Progenitor cell of endocrine pancreas (in vitro differentiated cells): ENCODE results near the gene RELA. TPM values are rescaled to one million over a fixed set of nuclear protein-coding genes. Genes with fewer than 3 reads are reported as not detected.

Source experiments
- DNase-seq: peaks from one replicate; pipeline ENCODE4 v3.0.0; 2021; ENCODE audit warnings: low spot score; ENCODE audit not compliant: unreplicated experiment
- H3K27ac Mint-ChIP-seq: 2 replicates; pipeline ENCODE4 v1.8.0; 2021; ENCODE audit warnings: mild to moderate bottlenecking, moderate library complexity, mixed read lengths
- H3K27me3 Mint-ChIP-seq: 2 replicates; pipeline ENCODE4 v1.8.0; 2021; ENCODE audit warnings: mixed read lengths
- H3K36me3 Mint-ChIP-seq: 2 replicates; pipeline ENCODE4 v1.8.0; 2022; ENCODE audit warnings: mixed read lengths; ENCODE audit not compliant: insufficient read depth
- H3K4me1 Mint-ChIP-seq: 2 replicates; pipeline ENCODE4 v1.8.0; 2021; ENCODE audit warnings: low read depth, mixed read lengths
- H3K4me3 Mint-ChIP-seq: 2 replicates; pipeline ENCODE4 v1.8.0; 2021; ENCODE audit warnings: low read depth, mild to moderate bottlenecking, moderate library complexity, mixed read lengths
- H3K9me3 Mint-ChIP-seq: 2 replicates; pipeline ENCODE4 v1.8.0; 2021; ENCODE audit warnings: low read depth, mixed read lengths
- CTCF ChIP-seq: fragments of 200-600 bp; sonication (generic); IDR thresholded peaks from one replicate; pipeline ENCODE4 v1.5.0; 2021; ENCODE audit warnings: antibody characterized with exemption, mild to moderate bottlenecking; ENCODE audit not compliant: unreplicated experiment
- total RNA-seq: library from RNA; stranded (reverse); gene quantifications from 2 replicates; pipeline ENCODE4 v1.2.1, GENCODE V29; 2021

RELA gene
- total RNA-seq, 1 donor from 2014 or later = 54.5 TPM

DNA sequence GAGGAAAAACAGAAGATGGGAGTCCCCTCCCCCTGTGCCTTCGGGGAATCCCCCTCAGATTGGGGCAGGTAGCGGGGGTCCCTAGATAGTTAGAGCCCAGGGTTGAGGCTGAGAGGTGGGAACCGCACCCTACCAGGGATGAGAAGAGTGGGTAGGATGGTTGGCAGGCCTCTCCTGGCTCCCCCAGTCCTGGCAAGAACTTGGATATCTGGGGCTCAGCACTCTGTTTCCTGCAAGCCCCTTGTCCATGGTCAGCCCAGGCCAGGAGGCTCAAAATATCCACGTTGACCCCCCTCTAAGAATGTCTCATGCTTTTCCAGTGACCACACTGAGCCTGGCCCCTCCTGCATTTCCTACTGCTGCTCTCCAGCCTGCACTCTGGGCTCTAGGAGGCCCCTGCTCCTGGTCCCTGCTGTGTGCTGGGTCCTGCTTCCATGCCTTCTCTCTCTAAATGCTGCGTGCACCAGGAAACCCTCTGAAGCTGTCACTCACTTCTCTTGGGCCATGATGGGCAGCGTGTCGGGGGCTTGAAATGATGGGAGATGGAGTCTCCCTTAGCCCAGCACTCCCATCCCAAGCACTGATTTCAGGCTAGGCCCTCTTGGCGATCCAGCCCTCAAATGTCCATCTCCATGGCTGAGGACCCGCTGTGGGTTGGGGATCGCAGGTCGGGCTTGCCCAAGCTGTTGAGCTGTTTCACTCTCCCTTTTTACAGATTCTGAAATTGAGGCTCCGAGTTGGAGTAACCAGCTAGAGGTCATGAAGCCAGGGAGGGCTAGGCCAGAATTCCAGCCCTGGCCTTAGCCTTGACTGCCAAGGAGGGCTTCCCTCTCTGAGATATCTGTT lies 50.7 kb downstream of the RELA start:
- H3K27ac Mint-ChIP-seq = peak overlapping the region; percentile 73
- no peaks in the 10 kb centered on the region for H3K9me3 Mint-ChIP-seq
- TF ChIP-seq CTCF = no peak
- H3K36me3 Mint-ChIP-seq = peaks cover 21% of the 10 kb centered on the region
- peak overlapping the region; percentile 87 for H3K4me3 Mint-ChIP-seq
- H3K4me1 Mint-ChIP-seq = peaks cover 17% of the 10 kb centered on the region
- no peaks in the 10 kb centered on the region for H3K27me3 Mint-ChIP-seq
- DNase-seq = no peak

- peaks cover 21% of the 10 kb centered on the region for H3K36me3 Mint-ChIP-seq
- H3K4me3 Mint-ChIP-seq = no peak overlapping the region
- no peak for DNase-seq
- H3K27ac Mint-ChIP-seq = no peak overlapping the region
- no peaks in the 10 kb centered on the region for H3K9me3 Mint-ChIP-seq
- peaks cover 9% of the 10 kb centered on the region for H3K4me1 Mint-ChIP-seq
- no peaks in the 10 kb centered on the region for H3K27me3 Mint-ChIP-seq
- no peak for TF ChIP-seq CTCF
Measured at GRCh38 chr11:65611028-65611757, 51.5 kb downstream of the RELA start.

GRCh38 chr11:65610404-65610803 lies 52.3 kb downstream of the RELA start:
- Mint-ChIP-seq H3K9me3 (no peaks in the 10 kb centered on the region), H3K27me3 (no peaks in the 10 kb centered on the region), H3K27ac (no peak overlapping the region), H3K36me3 (peaks cover 21% of the 10 kb centered on the region), H3K4me1 (peaks cover 9% of the 10 kb centered on the region), H3K4me3 (no peak overlapping the region)
- no peak for TF ChIP-seq CTCF
- DNase-seq = no peak

DNA sequence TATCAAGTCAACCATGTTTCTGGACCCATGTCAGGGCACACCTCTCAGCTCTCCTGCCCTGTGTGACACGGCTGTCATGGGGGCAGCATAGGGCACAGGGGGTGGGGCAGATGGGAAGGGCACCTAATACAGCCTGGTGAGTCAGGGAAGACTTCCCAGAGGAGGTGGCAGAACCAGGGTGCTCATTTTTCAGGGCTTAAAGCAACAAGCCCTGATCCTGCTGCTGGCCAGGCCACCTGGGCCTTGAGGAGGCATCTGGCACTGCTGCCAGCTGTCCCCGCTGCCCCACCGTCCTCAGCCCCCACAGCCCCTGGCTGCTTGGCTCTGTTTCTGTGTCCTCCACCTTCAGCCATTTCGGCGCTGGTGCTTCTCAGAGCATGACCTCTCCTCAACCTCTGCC lies 53.1 kb downstream of the RELA start:
- H3K27me3 Mint-ChIP-seq = no peaks in the 10 kb centered on the region
- peaks cover 21% of the 10 kb centered on the region for H3K36me3 Mint-ChIP-seq
- H3K4me1 Mint-ChIP-seq = peaks cover 9% of the 10 kb centered on the region
- no peak overlapping the region for H3K4me3 Mint-ChIP-seq
- TF ChIP-seq CTCF = no peak
- no peaks in the 10 kb centered on the region for H3K9me3 Mint-ChIP-seq
- no peak for DNase-seq
- H3K27ac Mint-ChIP-seq = no peak overlapping the region

DNA sequence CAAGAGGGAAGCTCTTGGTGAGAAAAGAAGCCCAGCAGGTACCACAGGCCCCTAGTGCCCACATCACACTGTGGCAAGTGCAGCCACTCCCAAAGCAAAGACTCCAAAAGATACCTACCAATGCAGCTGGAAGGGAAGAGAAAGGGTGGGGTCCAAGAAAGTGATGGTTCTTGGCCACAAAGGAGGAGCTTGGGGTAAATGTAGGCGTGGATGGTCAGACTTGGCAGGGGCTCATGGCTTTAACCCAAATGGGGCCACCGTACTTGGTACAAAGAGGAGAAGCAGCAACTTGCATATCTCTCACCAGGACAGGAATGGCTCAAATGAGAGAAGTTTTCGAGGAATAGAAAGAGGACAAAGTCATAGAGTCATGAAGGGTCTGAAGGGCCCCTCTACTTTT lies 53.5 kb downstream of the RELA start:
- Mint-ChIP-seq H3K27me3 (no peaks in the 10 kb centered on the region), H3K4me3 (no peak overlapping the region), H3K36me3 (peaks cover 24% of the 10 kb centered on the region)

More for the DNA sequence above, 53.5 kb downstream of the RELA start:
- no peak for TF ChIP-seq CTCF
- peak overlapping the region; percentile 8 for H3K27ac Mint-ChIP-seq
- no peaks in the 10 kb centered on the region for H3K9me3 Mint-ChIP-seq
- peaks cover 9% of the 10 kb centered on the region for H3K4me1 Mint-ChIP-seq
- no peak for DNase-seq
